ENCODE results near the gene ARHGDIB. TPM values are rescaled to one million over a fixed set of nuclear protein-coding genes. Genes with fewer than 3 reads are reported as not detected.

The ARHGDIB gene
- total and polyA plus RNA-seq, 10 of the 15 experiments (the other 5 are each of a cell fraction or from before 2014, with no cell fraction given) = 796 to 2,849 (median 1,346) TPM

- TF ChIP-seq CUX1 (IDR thresholded peaks at IDR 0.05; ENCODE audit: insufficient replicate concordance, low read depth, low read length) = no peak
- TF ChIP-seq TAF1 (IDR thresholded peaks at IDR 0.05; ENCODE audit: borderline replicate concordance, low read depth, low read length) = no peak
- TF ChIP-seq RFX5 (IDR thresholded peaks at IDR 0.05; ENCODE audit: low read depth, low read length) = no peak
- TF ChIP-seq ZNF622 (IDR thresholded peaks at IDR 0.05) = no peak
- no peak for TF ChIP-seq STAT1 (conservative IDR thresholded peaks at IDR 0.05)
- no peak for TF ChIP-seq SKIL (IDR thresholded peaks at IDR 0.05; ENCODE audit: low read depth, poor library complexity, severe bottlenecking)
- no peak for TF ChIP-seq NFYA (IDR thresholded peaks at IDR 0.05; ENCODE audit: borderline replicate concordance, low read depth, low read length)
- TF ChIP-seq JUND (IDR thresholded peaks at IDR 0.05; ENCODE audit: low read depth, low read length) = no peak
- TF ChIP-seq CREB1 (IDR thresholded peaks at IDR 0.05; ENCODE audit: low read depth) = no peak
- TF ChIP-seq IRF4 (IDR thresholded peaks at IDR 0.05; ENCODE audit: low read depth, low read length) = no peak
- no peak for TF ChIP-seq NR2C1 (IDR thresholded peaks at IDR 0.05)
- no peak for TF ChIP-seq PKNOX1 (IDR thresholded peaks at IDR 0.05)
- no peak for TF ChIP-seq KAT2A (conservative IDR thresholded peaks at IDR 0.05; ENCODE audit: control insufficient read depth, low read depth, low read length)
- TF ChIP-seq TCF3 (IDR thresholded peaks at IDR 0.05; ENCODE audit: borderline replicate concordance, insufficient read depth, low read depth, low read length) = no peak
- peak; percentile 66; the same call in 1 of the 2 replicates for TF ChIP-seq NBN (IDR thresholded peaks at IDR 0.05)
- no peak for TF ChIP-seq NR2F1 (conservative IDR thresholded peaks at IDR 0.05)
- TF ChIP-seq ZBTB33 (IDR thresholded peaks at IDR 0.05) = no peak
- TF ChIP-seq CHD1 (IDR thresholded peaks at IDR 0.05; ENCODE audit: low read depth, low read length) = no peak
Observed at GRCh38 chr12:14956024-14956891, 5.1 kb downstream of the ARHGDIB start (continued).

Measured in GM12878 (cell line).